DND-41 (cell line): ENCODE results near the gene CCND2.
"Not testable (repeated sequence)": the region's sequence is repeated elsewhere in the genome, so short reads cannot be mapped to it uniquely, and the experiment has no call there.

Experiments used
- CTCF ChIP-seq: IDR thresholded peaks from 2 replicates; pipeline ENCODE4 v1.5.1; 2012; ENCODE audit warnings: borderline replicate concordance, low read length, moderate library complexity, mild to moderate bottlenecking; ENCODE audit not compliant: poor library complexity, severe bottlenecking; ENCODE audit errors: extremely low read depth
- EZH2 ChIP-seq: IDR thresholded peaks from 3 replicates; pipeline ENCODE4 v1.6.1; 2012; ENCODE audit warnings: borderline replicate concordance, low read depth, mild to moderate bottlenecking, moderate library complexity, low read length, inconsistent platforms; ENCODE audit not compliant: severe bottlenecking

- not testable (repeated sequence) for TF ChIP-seq CTCF, EZH2
Measured at GRCh38 chr12:4243491-4244100, 30.0 kb upstream of the CCND2 start.
